IgD-negative memory B cell (primary cell): Measurements from ENCODE around the gene SIRPA. TPM values are rescaled to one million over a fixed set of nuclear protein-coding genes. Genes with fewer than 3 reads are reported as not detected.

Experiments used
- H3K27ac Mint-ChIP-seq, 3 donors: one replicate each; pipeline ENCODE4 v1.8.0; 2020 to 2022; ENCODE audit warnings: mild to moderate bottlenecking in 3 of 3, mixed read lengths in 3 of 3, moderate library complexity in 1 of 3
- H3K27me3 Mint-ChIP-seq: one replicate; pipeline ENCODE4 v1.8.0; 2021; ENCODE audit warnings: mixed read lengths
- H3K36me3 Mint-ChIP-seq: one replicate; pipeline ENCODE4 v1.8.0; 2020; ENCODE audit warnings: mild to moderate bottlenecking, mixed read lengths
- H3K4me1 Mint-ChIP-seq, 3 donors: one replicate each; pipeline ENCODE4 v1.8.0; 2020 to 2022; ENCODE audit warnings: mixed read lengths in 3 of 3, mild to moderate bottlenecking in 1 of 3
- H3K4me3 Mint-ChIP-seq, 4 donors: one replicate each; pipeline ENCODE4 v1.8.0; 2020 to 2022; ENCODE audit warnings: mild to moderate bottlenecking in 4 of 4, mixed read lengths in 4 of 4, moderate library complexity in 3 of 4
- H3K9me3 Mint-ChIP-seq, 3 donors: one replicate each; pipeline ENCODE4 v1.8.0; 2020 to 2021; ENCODE audit warnings: mixed read lengths in 3 of 3, mild to moderate bottlenecking in 1 of 3
- polyA plus RNA-seq: library from polyadenylated mRNA; unstranded; fragments of 300-500 nt; fragmentation: Illumina TruSeq; gene quantifications from one replicate; pipeline ENCODE4 v1.2.3, GENCODE V29; 2021

The SIRPA gene
- polyA plus RNA-seq, 1 donor from 2014 or later, result 0.26 TPM

DNA sequence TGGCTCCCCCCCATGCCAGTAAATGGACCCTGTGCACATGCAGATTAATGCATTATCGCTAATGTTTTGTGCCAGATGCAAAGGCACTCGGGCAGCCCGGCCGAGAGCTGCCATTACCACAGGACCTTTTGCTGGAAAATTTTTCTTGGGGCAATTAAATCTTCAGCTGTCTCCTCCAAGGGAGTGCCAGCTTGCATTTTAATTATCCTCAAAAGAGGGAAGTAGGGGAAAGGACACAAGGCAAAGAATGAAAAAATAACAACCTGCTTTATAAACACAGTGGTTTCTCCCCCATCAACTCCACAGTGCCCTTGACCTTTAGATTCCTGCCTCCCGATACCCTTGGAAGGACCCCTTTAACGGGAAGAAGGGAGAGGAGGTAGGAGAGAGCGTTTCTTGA, 50.5 kb downstream of the SIRPA start:
- peaks cover 1 to 7% (median 4%) of the 10 kb centered on the region in 3 donors for H3K4me1 Mint-ChIP-seq
- H3K4me3 Mint-ChIP-seq, result peak overlapping the region in 1 of 4 donors; percentile 34
- no peaks in the 10 kb centered on the region for H3K9me3 Mint-ChIP-seq
- no peaks in the 10 kb centered on the region for H3K36me3 Mint-ChIP-seq
- H3K27ac Mint-ChIP-seq, result no peak overlapping the region
- H3K27me3 Mint-ChIP-seq, result peaks cover 4% of the 10 kb centered on the region

DNA sequence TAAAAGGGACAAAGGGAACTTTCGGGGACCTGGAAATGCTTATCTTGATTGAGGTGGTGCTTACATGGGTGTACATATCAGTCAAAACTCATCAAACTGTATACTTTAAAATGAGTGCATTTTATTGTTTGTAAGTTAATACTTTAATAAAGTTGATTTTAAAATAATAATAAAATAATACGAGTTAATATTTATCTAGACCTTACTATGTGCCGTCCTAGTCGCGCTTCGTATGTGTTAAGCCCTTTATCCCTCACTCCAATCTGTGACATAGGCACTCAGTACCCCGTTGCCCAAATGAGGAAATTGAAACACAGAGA, 51.2 kb downstream of the SIRPA start:
- Mint-ChIP-seq H3K27me3 (peaks cover 4% of the 10 kb centered on the region), H3K4me3 (peak overlapping the region in 3 of 4 donors; percentile 63 to 86 (median 69)), H3K4me1 (peaks cover 1 to 8% (median 4%) of the 10 kb centered on the region in 3 donors), H3K27ac (peak overlapping the region; percentile 40 to 79 (median 57)), H3K9me3 (no peaks in the 10 kb centered on the region), H3K36me3 (no peaks in the 10 kb centered on the region)

DNA sequence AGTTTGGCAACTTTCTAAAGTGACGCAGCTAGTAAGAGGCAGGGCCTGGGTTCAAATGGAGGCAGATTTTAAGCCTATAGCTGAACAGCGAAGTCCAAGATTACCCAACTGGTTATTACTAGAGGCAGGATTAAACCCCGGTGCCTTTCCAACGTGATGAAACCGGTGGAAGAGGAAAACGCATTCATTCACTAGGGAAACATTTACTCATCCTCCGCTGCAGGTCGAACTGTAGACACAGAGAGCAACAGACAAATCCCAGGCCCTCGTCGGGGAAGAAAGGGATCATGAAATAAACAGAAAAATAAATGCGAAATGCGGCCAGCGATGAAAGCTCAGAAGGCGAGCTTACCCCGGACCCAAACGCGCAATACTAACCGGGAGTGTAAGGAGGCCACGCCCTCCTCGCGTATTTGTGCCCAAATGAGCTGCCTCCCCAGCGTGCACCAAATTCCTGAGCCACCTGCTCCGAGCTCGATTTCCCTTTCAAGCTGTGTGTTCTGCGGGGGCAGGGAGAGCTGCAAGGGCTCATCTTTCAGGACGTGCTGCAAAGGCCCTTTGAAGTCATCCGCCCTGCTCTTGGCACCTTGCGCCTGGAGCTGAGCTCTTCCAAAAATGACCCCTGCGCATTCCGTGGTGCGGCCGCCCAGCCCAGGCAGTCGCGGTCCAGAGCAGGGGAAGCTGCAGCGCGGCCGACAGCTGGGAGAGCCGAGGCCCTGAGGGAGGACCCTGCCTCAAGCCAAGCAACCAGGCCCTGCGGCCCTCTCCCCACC, 51.7 kb downstream of the SIRPA start:
- H3K4me3 Mint-ChIP-seq, result peak overlapping the region; percentile 30 to 86 (median 66)
- peak overlapping the region; percentile 40 to 79 (median 57) for H3K27ac Mint-ChIP-seq
- H3K9me3 Mint-ChIP-seq, result no peaks in the 10 kb centered on the region
- H3K27me3 Mint-ChIP-seq, result peaks cover 3% of the 10 kb centered on the region
- peaks cover 2% of the 10 kb centered on the region for H3K36me3 Mint-ChIP-seq
- H3K4me1 Mint-ChIP-seq, result peaks cover 4 to 12% (median 5%) of the 10 kb centered on the region in 3 donors

DNA sequence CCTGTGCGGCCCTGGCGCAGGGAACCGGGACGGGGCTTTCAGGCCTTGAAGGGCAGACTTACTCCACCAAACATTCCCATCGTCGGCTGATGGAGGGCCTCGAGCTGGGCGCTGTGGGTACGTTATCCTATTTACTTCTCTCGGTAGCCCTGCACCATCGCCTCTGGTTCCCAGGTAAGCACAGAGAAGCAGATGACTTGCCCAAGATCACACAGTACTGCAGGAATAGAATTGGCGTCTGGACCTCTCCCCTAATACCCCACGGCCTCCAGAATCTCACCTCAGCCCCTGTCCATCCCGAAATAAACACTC, 52.3 kb downstream of the SIRPA start:
- peaks cover 3% of the 10 kb centered on the region for H3K27me3 Mint-ChIP-seq
- H3K36me3 Mint-ChIP-seq, result peaks cover 2% of the 10 kb centered on the region
- no peaks in the 10 kb centered on the region for H3K9me3 Mint-ChIP-seq
- no peak overlapping the region for H3K27ac Mint-ChIP-seq
- peaks cover 5 to 17% (median 7%) of the 10 kb centered on the region in 3 donors for H3K4me1 Mint-ChIP-seq
- peak overlapping the region in 1 of 4 donors; percentile 46 for H3K4me3 Mint-ChIP-seq

DNA sequence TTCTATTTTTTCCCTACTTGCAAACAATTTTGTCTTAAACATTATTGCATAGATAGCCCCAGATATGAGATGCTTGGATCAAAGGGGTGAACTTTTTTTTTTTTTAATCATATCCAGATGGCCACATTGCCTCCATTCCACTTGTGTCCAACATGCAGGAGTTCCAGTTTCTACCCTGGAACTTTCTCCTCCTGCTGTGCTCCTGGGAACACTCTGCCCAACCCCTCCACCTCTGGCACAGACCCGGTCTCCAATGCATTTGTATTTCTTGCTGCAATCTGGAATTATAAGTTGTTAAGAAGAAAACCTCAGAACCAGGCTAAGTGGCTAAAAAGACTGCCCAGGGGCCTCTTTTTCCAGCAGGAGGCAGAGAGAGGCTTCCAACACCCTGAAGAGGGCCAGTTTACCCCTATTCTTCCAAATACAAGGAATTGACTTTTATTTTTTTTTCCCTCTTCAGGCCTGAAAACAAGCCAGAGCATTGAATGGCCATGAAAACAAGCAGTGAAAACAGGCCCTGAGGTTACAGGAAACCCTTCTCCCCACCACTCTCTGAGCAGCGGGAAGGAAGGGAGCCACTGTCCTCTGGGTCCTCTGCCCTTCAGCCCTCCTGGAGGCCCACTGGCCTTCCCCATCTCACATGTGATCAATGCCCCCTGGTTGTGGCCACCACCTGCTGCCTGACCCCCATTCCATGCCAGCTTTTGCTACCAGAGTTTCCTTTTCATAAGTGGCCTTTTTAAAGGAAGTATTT, 54.3 kb downstream of the SIRPA start:
- H3K4me1 Mint-ChIP-seq, result peaks cover 19 to 29% (median 21%) of the 10 kb centered on the region in 3 donors
- peak overlapping the region in 1 of 4 donors; percentile 13 for H3K4me3 Mint-ChIP-seq
- H3K36me3 Mint-ChIP-seq, result peaks cover 2% of the 10 kb centered on the region
- peaks cover 1% of the 10 kb centered on the region for H3K27me3 Mint-ChIP-seq
- no peak overlapping the region for H3K27ac Mint-ChIP-seq
- H3K9me3 Mint-ChIP-seq, result no peaks in the 10 kb centered on the region

DNA sequence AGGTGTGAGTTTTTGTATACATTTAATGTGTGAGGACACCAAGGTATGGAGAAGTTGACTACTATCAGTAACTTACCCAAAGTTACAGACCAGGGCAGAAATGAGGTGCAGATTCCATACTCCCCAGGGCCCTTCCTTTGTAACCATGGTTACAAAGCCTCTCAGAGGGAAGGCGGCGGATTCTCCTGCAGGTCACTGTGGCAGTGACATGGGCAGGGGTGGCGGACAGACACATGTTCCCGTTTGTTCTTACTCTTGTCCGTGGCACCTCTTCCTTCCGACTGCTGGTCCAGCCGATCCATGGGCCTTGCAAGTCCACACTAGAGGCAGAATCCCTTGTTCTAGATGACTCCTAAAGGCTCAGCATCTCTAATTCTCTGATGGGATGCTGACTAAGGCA, 55.6 kb downstream of the SIRPA start:
- Mint-ChIP-seq H3K4me3 (no peak overlapping the region), H3K4me1 (peaks cover 26 to 34% (median 27%) of the 10 kb centered on the region in 3 donors)

DNA sequence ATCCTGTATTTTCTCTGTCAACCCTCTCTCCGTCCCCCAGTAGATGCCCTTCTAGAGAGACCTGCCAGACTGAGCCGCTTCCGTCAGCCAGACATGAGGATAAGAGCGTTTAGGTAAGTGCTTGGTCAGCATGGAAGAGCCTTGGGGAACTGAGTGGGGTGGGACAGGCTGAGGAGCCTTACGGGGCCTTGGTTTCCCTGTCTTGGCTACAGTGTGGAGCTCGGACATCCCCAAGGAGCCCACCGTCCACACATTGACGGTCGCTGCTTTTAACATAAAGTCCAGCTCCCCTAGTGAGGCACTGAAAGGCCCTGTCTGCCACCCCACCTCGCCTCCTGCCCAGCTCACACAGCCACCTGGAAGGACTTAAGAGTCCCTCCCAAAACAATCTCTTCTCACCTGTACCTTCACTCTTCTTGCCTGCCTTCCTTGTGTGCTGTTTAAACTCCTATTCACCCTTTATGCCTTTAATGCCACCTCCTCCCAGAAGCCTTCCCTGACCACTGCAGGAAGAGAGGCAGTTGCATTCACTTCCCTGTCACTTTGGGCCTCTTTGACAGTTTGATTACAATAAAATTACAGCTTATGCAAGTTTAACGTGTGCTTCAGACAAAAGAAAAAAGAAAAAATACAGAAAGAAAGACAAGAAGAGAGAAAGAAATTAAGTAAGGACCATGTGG, 56.4 kb downstream of the SIRPA start:
- Mint-ChIP-seq H3K27me3 (no peaks in the 10 kb centered on the region), H3K4me1 (peaks cover 26 to 33% (median 26%) of the 10 kb centered on the region in 3 donors), H3K9me3 (no peaks in the 10 kb centered on the region), H3K36me3 (peaks cover 2% of the 10 kb centered on the region), H3K4me3 (peak overlapping the region in 1 of 4 donors; percentile 41), H3K27ac (peak overlapping the region in 1 of 3 donors; percentile 24)

More for the DNA sequence above, 55.6 kb downstream of the SIRPA start:
- H3K27me3 Mint-ChIP-seq, result peaks cover under 1% of the 10 kb centered on the region
- no peak overlapping the region for H3K27ac Mint-ChIP-seq
- no peaks in the 10 kb centered on the region for H3K9me3 Mint-ChIP-seq
- H3K36me3 Mint-ChIP-seq, result peaks cover 2% of the 10 kb centered on the region

DNA sequence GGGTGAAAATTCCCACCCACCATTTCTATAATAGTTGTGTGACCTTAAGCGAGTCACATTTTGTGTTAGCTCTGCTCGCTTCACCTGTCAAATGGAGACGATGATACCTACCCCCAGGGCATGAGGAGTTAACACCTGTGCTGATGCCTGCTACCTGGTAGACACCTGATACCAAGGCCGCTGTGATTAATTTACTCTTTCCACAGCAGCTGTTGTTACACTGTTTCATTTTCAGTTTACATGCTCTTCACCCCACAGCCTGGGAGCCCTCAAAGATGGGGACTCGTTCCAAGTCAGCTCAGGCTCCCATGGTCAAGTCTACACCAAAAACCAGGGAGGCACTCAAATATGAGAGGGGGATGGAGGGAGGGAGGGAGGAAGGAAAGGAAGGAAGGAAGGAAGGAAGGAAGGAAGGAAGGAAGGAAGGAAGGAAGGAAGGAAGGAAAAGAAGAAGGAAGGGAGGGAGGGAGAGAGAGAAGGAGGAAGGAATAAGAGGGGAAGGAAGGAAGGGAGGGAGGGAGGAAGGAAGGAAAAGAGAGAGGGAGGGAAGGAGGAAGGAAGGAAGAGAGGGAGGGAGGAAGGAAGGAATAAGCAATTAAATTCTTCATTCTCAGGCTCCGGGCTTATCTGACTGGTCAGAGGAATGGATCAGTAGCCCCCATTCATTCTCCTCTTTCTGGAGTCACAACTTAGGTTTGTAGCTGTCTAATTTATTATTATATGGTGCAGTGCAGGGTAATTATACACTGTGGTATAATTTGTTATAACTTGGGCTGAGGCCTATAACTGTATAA, 57.7 kb downstream of the SIRPA start:
- Mint-ChIP-seq H3K4me3 (peak overlapping the region; percentile 51 to 96 (median 86)), H3K4me1 (peaks cover 23 to 27% (median 25%) of the 10 kb centered on the region in 3 donors), H3K9me3 (no peaks in the 10 kb centered on the region), H3K27ac (peak overlapping the region; percentile 97 to 99 (median 98)), H3K27me3 (no peaks in the 10 kb centered on the region), H3K36me3 (peaks cover 2% of the 10 kb centered on the region)

DNA sequence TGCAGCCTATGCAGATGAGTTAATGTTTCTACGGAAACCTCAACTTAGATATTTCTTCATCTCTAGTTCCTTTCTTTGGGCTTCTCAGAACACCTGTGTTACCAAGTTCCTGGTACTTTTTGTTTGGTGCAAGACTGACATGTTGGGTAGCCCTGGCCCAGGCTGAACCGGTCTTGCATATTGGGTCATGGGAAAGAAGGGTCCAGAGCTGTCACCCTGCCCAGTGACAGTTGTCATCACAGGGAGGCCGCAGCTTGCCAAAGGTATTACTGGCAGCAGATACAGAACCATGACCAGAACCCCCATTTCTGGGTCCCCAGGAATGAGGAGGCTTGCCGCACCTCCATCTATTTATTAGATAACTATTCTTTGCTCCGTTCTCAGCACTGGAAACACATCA, 58.4 kb downstream of the SIRPA start:
- peaks cover 0 to 3% (median 0%) of the 10 kb centered on the region in 3 donors for H3K9me3 Mint-ChIP-seq
- peak overlapping the region; percentile 97 to 99 (median 98) for H3K27ac Mint-ChIP-seq
- peak overlapping the region; percentile 87 to 96 (median 90) for H3K4me3 Mint-ChIP-seq
- H3K36me3 Mint-ChIP-seq, result peaks cover 2% of the 10 kb centered on the region
- peaks cover 23 to 27% (median 25%) of the 10 kb centered on the region in 3 donors for H3K4me1 Mint-ChIP-seq
- no peaks in the 10 kb centered on the region for H3K27me3 Mint-ChIP-seq

DNA sequence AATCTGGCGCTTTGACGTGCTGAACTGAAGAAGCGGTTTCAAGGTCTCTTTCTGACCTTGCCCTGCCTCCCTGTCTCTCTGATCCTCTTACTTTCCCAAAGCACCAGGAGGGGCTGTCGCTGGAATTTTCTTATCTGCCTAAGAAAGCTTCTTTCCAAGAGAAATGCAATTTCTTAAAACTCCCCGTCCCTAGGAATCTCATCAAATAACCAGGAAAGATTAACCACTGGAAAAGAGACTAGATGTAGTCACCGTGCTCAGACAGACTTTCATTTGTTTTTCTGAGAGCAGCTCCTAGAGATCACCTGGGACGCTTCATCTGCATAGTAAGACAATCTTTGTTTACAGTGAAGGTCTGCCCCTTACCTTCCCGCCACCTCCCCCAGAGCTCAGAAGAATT, 60.0 kb downstream of the SIRPA start:
- H3K27ac Mint-ChIP-seq, result peak overlapping the region in 2 of 3 donors; percentile 47 to 88
- H3K4me3 Mint-ChIP-seq, result peak overlapping the region in 3 of 4 donors; percentile 36 to 75 (median 65)
- H3K9me3 Mint-ChIP-seq, result peaks cover 0 to 8% (median 2%) of the 10 kb centered on the region in 3 donors
- H3K4me1 Mint-ChIP-seq, result peaks cover 23 to 27% (median 25%) of the 10 kb centered on the region in 3 donors
- H3K36me3 Mint-ChIP-seq, result peaks cover 4% of the 10 kb centered on the region
- H3K27me3 Mint-ChIP-seq, result no peaks in the 10 kb centered on the region

DNA sequence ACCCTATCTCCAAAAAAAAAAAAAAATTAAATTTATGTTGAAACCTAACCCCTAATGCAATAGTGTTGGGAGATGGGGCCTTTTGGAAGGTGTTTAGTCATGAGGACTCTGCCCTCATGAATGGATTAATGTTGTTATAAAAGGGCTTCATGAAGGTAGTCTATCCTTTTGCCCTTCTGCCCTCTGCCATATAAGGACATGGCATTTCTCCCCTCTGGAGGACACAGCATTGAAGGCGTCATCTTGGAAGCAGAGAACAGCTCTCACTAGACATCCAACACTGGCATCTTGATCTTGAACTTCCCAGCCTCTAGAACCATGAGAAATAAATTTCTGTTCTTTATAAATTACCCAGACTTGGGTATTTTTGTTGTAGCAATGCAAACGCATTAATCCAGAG, 63.2 kb downstream of the SIRPA start:
- Mint-ChIP-seq H3K36me3 (peaks cover 4% of the 10 kb centered on the region), H3K27me3 (no peaks in the 10 kb centered on the region), H3K4me3 (no peak overlapping the region), H3K27ac (no peak overlapping the region), H3K9me3 (peaks cover 0 to 8% (median 6%) of the 10 kb centered on the region in 3 donors), H3K4me1 (peaks cover 13 to 16% (median 15%) of the 10 kb centered on the region in 3 donors)

DNA sequence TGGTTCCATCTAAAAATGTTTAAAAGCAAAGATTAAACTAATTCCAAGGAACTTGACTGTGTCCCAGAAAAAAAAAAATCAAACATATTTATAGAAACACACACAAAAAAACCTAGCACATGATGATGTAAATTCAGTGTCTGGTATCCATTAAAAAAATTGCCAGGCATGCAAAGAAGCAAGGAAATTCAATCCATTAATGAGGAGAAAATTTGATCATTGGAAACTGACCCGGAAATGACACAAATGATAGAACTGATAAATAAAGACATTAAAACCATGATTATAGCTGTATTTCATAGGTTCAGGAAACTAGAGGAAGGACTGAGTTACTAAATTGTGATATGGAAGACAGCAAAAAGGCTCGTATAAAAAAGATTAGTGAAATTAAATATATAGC, 63.9 kb downstream of the SIRPA start:
- Mint-ChIP-seq H3K27me3 (no peaks in the 10 kb centered on the region), H3K27ac (no peak overlapping the region), H3K36me3 (peaks cover 4% of the 10 kb centered on the region), H3K4me1 (peaks cover 7 to 12% (median 9%) of the 10 kb centered on the region in 3 donors), H3K9me3 (peaks cover 0 to 8% (median 6%) of the 10 kb centered on the region in 3 donors), H3K4me3 (no peak overlapping the region)

DNA sequence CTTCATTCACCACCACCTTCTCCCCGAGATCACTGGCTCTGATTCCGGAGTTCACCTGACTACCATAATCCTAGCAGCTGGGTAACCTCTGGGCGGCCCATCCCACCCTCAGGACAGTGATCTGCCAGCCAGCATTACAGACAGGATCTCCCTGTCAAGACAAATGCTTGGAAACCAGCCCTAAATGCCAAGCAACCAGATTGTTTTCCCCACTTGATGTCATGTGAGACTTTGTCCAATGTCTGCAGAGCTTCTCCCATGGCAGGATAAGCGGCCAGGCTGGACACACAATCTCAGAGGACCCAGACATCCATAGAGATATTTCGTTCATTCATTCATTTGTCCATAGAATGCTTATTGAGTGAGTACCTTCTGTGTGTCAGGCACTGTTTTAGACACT, 66.2 kb downstream of the SIRPA start:
- Mint-ChIP-seq H3K9me3 (peaks cover 0 to 8% (median 6%) of the 10 kb centered on the region in 3 donors), H3K4me3 (no peak overlapping the region), H3K4me1 (peaks cover 7 to 11% (median 9%) of the 10 kb centered on the region in 3 donors), H3K27ac (no peak overlapping the region), H3K27me3 (no peaks in the 10 kb centered on the region), H3K36me3 (peaks cover 4% of the 10 kb centered on the region)

DNA sequence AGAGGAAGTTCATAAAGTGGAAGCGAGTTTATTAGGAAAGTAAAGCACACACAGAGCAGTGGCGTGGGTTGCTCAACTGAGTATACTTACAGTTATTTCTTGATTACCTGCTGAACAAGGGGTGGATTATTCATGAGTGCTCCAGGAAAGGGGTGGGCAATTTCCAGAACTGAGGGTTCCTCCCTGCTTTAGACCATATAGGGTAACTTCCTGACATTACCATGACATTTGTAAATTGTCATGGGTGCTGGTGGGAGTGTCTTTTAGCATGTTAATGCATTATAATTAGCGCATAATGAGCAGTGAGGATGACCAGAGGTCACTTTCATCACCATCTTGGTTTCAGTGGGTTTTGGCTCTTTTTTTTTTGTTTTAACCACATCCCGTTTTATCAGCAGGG, 68.9 kb downstream of the SIRPA start:
- Mint-ChIP-seq H3K27me3 (no peaks in the 10 kb centered on the region), H3K9me3 (peaks cover 0 to 6% (median 5%) of the 10 kb centered on the region in 3 donors), H3K4me1 (peaks cover 7 to 11% (median 9%) of the 10 kb centered on the region in 3 donors), H3K36me3 (peaks cover 4% of the 10 kb centered on the region), H3K27ac (peak overlapping the region in 1 of 3 donors; percentile 52), H3K4me3 (no peak overlapping the region)
